Measurements from ENCODE around the gene ACTA1. TPM values are rescaled to one million over a fixed set of nuclear protein-coding genes. Genes with fewer than 3 reads are reported as not detected.

ACTA1 gene
- total RNA-seq, 1 donor from 2014 or later, result 1.0 TPM

- peaks cover 4% of the 10 kb centered on the region for H3K27me3 ChIP-seq (ENCODE audit: control insufficient read depth, insufficient read depth, low read length)
- H3K4me3 ChIP-seq (ENCODE audit: low read depth, low read length), result no peak overlapping the region
- H3K36me3 ChIP-seq (ENCODE audit: control insufficient read depth, insufficient read depth, low read length), result no peaks in the 10 kb centered on the region
- peak; percentile 47 for DNase-seq (ENCODE audit: low read depth)
- TF ChIP-seq CTCF (IDR thresholded peaks at IDR 0.05; ENCODE audit: insufficient read depth, low read length, poor library complexity, severe bottlenecking), result no peak
Observed at GRCh38 chr1:229440851-229441537, 7.1 kb upstream of the ACTA1 start.

- no peaks in the 10 kb centered on the region for H3K36me3 ChIP-seq (ENCODE audit: control insufficient read depth, insufficient read depth, low read length)
- peaks cover 32% of the 10 kb centered on the region for H3K27me3 ChIP-seq (ENCODE audit: control insufficient read depth, insufficient read depth, low read length)
- H3K4me3 ChIP-seq (ENCODE audit: low read depth, low read length), result no peak overlapping the region
- no peak for DNase-seq (ENCODE audit: low read depth)
- TF ChIP-seq CTCF (IDR thresholded peaks at IDR 0.05; ENCODE audit: insufficient read depth, low read length, poor library complexity, severe bottlenecking), result no peak
Observed at GRCh38 chr1:229438021-229438420, 4.1 kb upstream of the ACTA1 start.

GRCh38 chr1:229437443-229437842, 3.5 kb upstream of the ACTA1 start:
- no peak for TF ChIP-seq CTCF (IDR thresholded peaks at IDR 0.05; ENCODE audit: insufficient read depth, low read length, poor library complexity, severe bottlenecking)
- no peaks in the 10 kb centered on the region for H3K36me3 ChIP-seq (ENCODE audit: control insufficient read depth, insufficient read depth, low read length)
- H3K4me3 ChIP-seq (ENCODE audit: low read depth, low read length), result no peak overlapping the region
- peaks cover 38% of the 10 kb centered on the region for H3K27me3 ChIP-seq (ENCODE audit: control insufficient read depth, insufficient read depth, low read length)
- no peak for DNase-seq (ENCODE audit: low read depth)

DNA sequence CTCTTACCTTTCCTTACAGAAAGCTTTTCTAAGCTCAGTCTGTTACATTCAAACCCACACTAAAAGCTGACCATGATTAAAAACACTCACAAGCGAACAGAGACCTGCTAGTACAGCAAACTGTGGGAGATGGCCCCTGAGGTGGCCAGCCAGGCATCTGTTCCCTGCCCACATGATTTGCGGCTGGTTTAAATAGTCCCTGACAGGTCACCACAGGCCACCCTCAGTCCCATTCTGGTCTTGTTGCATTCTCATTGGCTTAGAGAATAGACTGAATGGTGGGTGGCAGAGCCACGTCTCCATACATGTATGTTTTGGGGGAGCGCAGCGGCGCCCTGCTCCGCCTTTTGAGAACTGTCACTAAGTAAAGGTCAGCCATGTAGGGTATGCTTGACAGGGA, 2.3 kb upstream of the ACTA1 start:
- Histone ChIP-seq H3K4me3 (ENCODE audit: low read depth, low read length) (no peak overlapping the region), H3K36me3 (ENCODE audit: control insufficient read depth, insufficient read depth, low read length) (no peaks in the 10 kb centered on the region), H3K27me3 (ENCODE audit: control insufficient read depth, insufficient read depth, low read length) (peaks cover 49% of the 10 kb centered on the region)
- TF ChIP-seq CTCF (IDR thresholded peaks at IDR 0.05; ENCODE audit: insufficient read depth, low read length, poor library complexity, severe bottlenecking), result no peak
- no peak for DNase-seq (ENCODE audit: low read depth)

DNA sequence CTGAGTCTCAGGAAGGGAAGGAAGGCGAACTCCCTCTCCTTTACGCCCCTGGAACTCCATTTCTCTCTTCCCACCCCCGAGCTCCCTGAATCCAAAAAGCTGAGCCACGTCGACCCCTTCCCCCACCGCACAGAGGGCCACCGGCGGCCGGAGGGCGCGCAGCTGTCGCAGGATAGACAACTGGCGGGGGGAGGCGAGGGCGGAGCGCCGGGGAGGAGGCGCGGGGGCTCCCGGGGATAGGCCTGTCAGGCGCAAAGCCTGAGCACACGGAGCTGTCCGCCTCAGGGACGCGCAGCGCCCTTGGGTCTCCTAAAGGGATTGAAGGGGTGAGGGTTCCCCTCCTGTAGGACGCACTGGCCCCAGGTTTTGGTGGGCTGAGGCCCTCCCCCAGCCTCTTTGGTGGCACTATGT, 752 bp upstream of the ACTA1 start:
- DNase-seq (ENCODE audit: low read depth), result no peak
- H3K36me3 ChIP-seq (ENCODE audit: control insufficient read depth, insufficient read depth, low read length), result no peaks in the 10 kb centered on the region
- no peak for TF ChIP-seq CTCF (IDR thresholded peaks at IDR 0.05; ENCODE audit: insufficient read depth, low read length, poor library complexity, severe bottlenecking)
- H3K4me3 ChIP-seq (ENCODE audit: low read depth, low read length), result no peak overlapping the region
- peaks cover 61% of the 10 kb centered on the region for H3K27me3 ChIP-seq (ENCODE audit: control insufficient read depth, insufficient read depth, low read length)
